HG02973 (cell line): ENCODE results near the gene NEK9.
A peak's percentile ranks its signal among the peaks of the same experiment; 100 is the strongest.
"Not testable (repeated sequence)": the region's sequence is repeated elsewhere in the genome, so short reads cannot be mapped to it uniquely, and the experiment has no call there.

ENCODE experiments used
- ATAC-seq: cut with Tn5 transposase; IDR thresholded peaks from one replicate; pipeline ENCODE4 v1.9.1; 2021; ENCODE audit warnings: moderate library complexity; ENCODE audit not compliant: unreplicated experiment

NEK9 gene

GRCh38 chr14:75126679-75127473 is at the start of gene NEK9:
Gene NEK9, minus strand, starts transcription at chr14:75127048. Its CDS starts 127 bp downstream, at chr14:75126921.
- peak; percentile 75 for ATAC-seq

GRCh38 chr14:75176142-75176820 is 49.4 kb upstream of the NEK9 start, which contains the start of gene TMED10:
Gene TMED10, minus strand, starts transcription at chr14:75176612. Its CDS starts 33 bp downstream, at chr14:75176579.
- ATAC-seq: peak; percentile 62

- peak; percentile 27 for ATAC-seq
These were observed 48.9 kb upstream of the NEK9 start for GRCh38 chr14:75175677-75176141.

- no peak for ATAC-seq
These were observed 47.2 kb upstream of the NEK9 start for GRCh38 chr14:75174066-75174465.

GRCh38 chr14:75170772-75171171 is 43.9 kb upstream of the NEK9 start:
- no peak for ATAC-seq

GRCh38 chr14:75168586-75169335 is 41.9 kb upstream of the NEK9 start:
- no peak for ATAC-seq

GRCh38 chr14:75167325-75167724 is 40.5 kb upstream of the NEK9 start:
- no peak for ATAC-seq

- no peak for ATAC-seq
These were observed 38.9 kb upstream of the NEK9 start for GRCh38 chr14:75165586-75166391.

GRCh38 chr14:75164809-75165208 is 38.0 kb upstream of the NEK9 start:
- no peak for ATAC-seq

- no peak for ATAC-seq
These were observed 36.8 kb upstream of the NEK9 start for GRCh38 chr14:75163677-75164076.

- no peak for ATAC-seq
These were observed 35.8 kb upstream of the NEK9 start for GRCh38 chr14:75162631-75163030.

- ATAC-seq: peak; percentile 61
These were observed 32.2 kb upstream of the NEK9 start for GRCh38 chr14:75158843-75159614.

- no peak for ATAC-seq
These were observed 30.1 kb upstream of the NEK9 start for GRCh38 chr14:75156901-75157300.

GRCh38 chr14:75156111-75156510 is 29.3 kb upstream of the NEK9 start:
- no peak for ATAC-seq

- ATAC-seq: no peak
These were observed 28.3 kb upstream of the NEK9 start for GRCh38 chr14:75155169-75155568.

GRCh38 chr14:75153295-75153694 is 26.4 kb upstream of the NEK9 start:
- ATAC-seq: no peak

- ATAC-seq: no peak
These were observed 25.0 kb upstream of the NEK9 start for GRCh38 chr14:75151851-75152250.

- not testable (repeated sequence) for ATAC-seq
These were observed 23.8 kb upstream of the NEK9 start for GRCh38 chr14:75150637-75151036.

- no peak for ATAC-seq
These were observed 23.3 kb upstream of the NEK9 start for GRCh38 chr14:75150150-75150549.
